Omental fat pad (tissue), 4 donors: ENCODE measurements around the gene DYNLRB1. TPM values are rescaled to one million over a fixed set of nuclear protein-coding genes. Genes with fewer than 3 reads are reported as not detected.

ENCODE experiments used
- ATAC-seq: fragments of 150-250 bp; one replicate; pipeline ENCODE4 v1.9.1; 2016; ENCODE audit warnings: mild to moderate bottlenecking, moderate library complexity; ENCODE audit not compliant: low FRiP score
- DNase-seq: peaks from one replicate; pipeline ENCODE4 v3.0.0-alpha.2; 2019; ENCODE audit warnings: low spot score
- CTCF ChIP-seq, 3 donors: fragments of 450-650 bp; IDR thresholded peaks; one replicate each; pipeline ENCODE4 v1.5.1; 2016 to 2017; ENCODE audit warnings: antibody characterized with exemption in 3 of 3, mild to moderate bottlenecking in 3 of 3, moderate library complexity in 2 of 3
- total RNA-seq, 4 donors: library from RNA; depleted of rRNA; stranded (reverse); fragments of >200 nt; gene quantifications; one replicate each; pipeline ENCODE4 v1.1.0, GENCODE V29; 2016

The DYNLRB1 gene
- total RNA-seq, 4 donors from 2014 or later: 83.0 to 121 (median 108) TPM

- TF ChIP-seq CTCF (IDR thresholded peaks at IDR 0.05): no peak
- ATAC-seq (no peak), DNase-seq (no peak)
Observed at GRCh38 chr20:34541917-34542316, 25.7 kb downstream of the DYNLRB1 start.

- DNase-seq (no peak), ATAC-seq (no peak)
- TF ChIP-seq CTCF (IDR thresholded peaks at IDR 0.05): no peak
Observed at GRCh38 chr20:34542439-34542838, 26.2 kb downstream of the DYNLRB1 start.

- TF ChIP-seq CTCF (IDR thresholded peaks at IDR 0.05): no peak
- no peak for DNase-seq
- no peak for ATAC-seq
Observed at GRCh38 chr20:34543463-34544056, 27.3 kb downstream of the DYNLRB1 start.

GRCh38 chr20:34544109-34544796, 28.0 kb downstream of the DYNLRB1 start:
- no peak for TF ChIP-seq CTCF (IDR thresholded peaks at IDR 0.05)
- DNase-seq (no peak), ATAC-seq (no peak)

- DNase-seq (no peak), ATAC-seq (no peak)
- TF ChIP-seq CTCF (IDR thresholded peaks at IDR 0.05): no peak
Observed at GRCh38 chr20:34546751-34547181, 30.5 kb downstream of the DYNLRB1 start.

- TF ChIP-seq CTCF (IDR thresholded peaks at IDR 0.05): no peak
- ATAC-seq (no peak), DNase-seq (no peak)
Observed at GRCh38 chr20:34547844-34548613, 31.8 kb downstream of the DYNLRB1 start.
